Hematopoietic multipotent progenitor cell treated with erythropoietin and hydrocortisone succinate and interleukin-3 and kit ligand, for 15 days (in vitro differentiated cells): ENCODE measurements around the gene PDAP1.
"Not testable (repeated sequence)": the region's sequence is repeated elsewhere in the genome, so short reads cannot be mapped to it uniquely, and the experiment has no call there.

ENCODE experiments used
- DNase-seq: peaks from one replicate; pipeline ENCODE4 v3.0.0-alpha.2; 2015; ENCODE audit warnings: low spot score

PDAP1 gene

GRCh38 chr7:99408379-99409191 lies at the start of gene PDAP1, which contains the start of gene BUD31:
PDAP1 (minus strand) TSS chr7:99408597; CDS start chr7:99408548, 49 bp downstream.
BUD31 (plus strand) TSS chr7:99408969; CDS start chr7:99411093, 2,124 bp downstream.
- DNase-seq = peak; percentile 93

GRCh38 chr7:99457650-99458493 lies 49.5 kb upstream of the PDAP1 start:
- DNase-seq = no peak

- no peak for DNase-seq
These were observed 48.8 kb upstream of the PDAP1 start for GRCh38 chr7:99457050-99457649.

GRCh38 chr7:99456288-99456687 lies 47.9 kb upstream of the PDAP1 start:
- no peak for DNase-seq

- DNase-seq = no peak
These were observed 47.5 kb upstream of the PDAP1 start for GRCh38 chr7:99455874-99456273.

GRCh38 chr7:99453105-99453504 lies 44.7 kb upstream of the PDAP1 start:
- DNase-seq = no peak

- no peak for DNase-seq
These were observed 44.1 kb upstream of the PDAP1 start for GRCh38 chr7:99452541-99452940.

- DNase-seq = no peak
These were observed 43.5 kb upstream of the PDAP1 start for GRCh38 chr7:99451936-99452335.

- DNase-seq = no peak
These were observed 40.9 kb upstream of the PDAP1 start for GRCh38 chr7:99449326-99449725.

- DNase-seq = no peak
These were observed 40.5 kb upstream of the PDAP1 start for GRCh38 chr7:99448855-99449254.

- peak; percentile 31 for DNase-seq
These were observed 39.5 kb upstream of the PDAP1 start for GRCh38 chr7:99447943-99448342.

- no peak for DNase-seq
These were observed 37.7 kb upstream of the PDAP1 start for GRCh38 chr7:99446096-99446495.

GRCh38 chr7:99440195-99440594 lies 31.8 kb upstream of the PDAP1 start:
- DNase-seq = no peak

GRCh38 chr7:99438573-99439480 lies 30.4 kb upstream of the PDAP1 start, which contains the start of the genes CPSF4 and PTCD1:
CPSF4 (plus strand) TSS chr7:99438943; CDS start chr7:99439083, 140 bp downstream.
PTCD1 (minus strand) TSS chr7:99438798; CDS start chr7:99435242, 3,556 bp downstream.
- DNase-seq = peak; percentile 84

- DNase-seq = no peak
These were observed 29.7 kb upstream of the PDAP1 start for GRCh38 chr7:99437946-99438572.

- DNase-seq = no peak
These were observed 24.8 kb upstream of the PDAP1 start for GRCh38 chr7:99433158-99433557.

- not testable (repeated sequence) for DNase-seq
These were observed 23.6 kb upstream of the PDAP1 start for GRCh38 chr7:99431756-99432540.

- DNase-seq = no peak
These were observed 21.4 kb upstream of the PDAP1 start for GRCh38 chr7:99429756-99430155.

GRCh38 chr7:99428972-99429566 lies 20.7 kb upstream of the PDAP1 start:
- no peak for DNase-seq
